Neural progenitor cell (in vitro differentiated cells): ENCODE measurements around the gene SSX2IP. TPM values are rescaled to one million over a fixed set of nuclear protein-coding genes. Genes with fewer than 3 reads are reported as not detected.

Experiments
- DNase-seq: peaks from one replicate; pipeline ENCODE4 v3.0.0-alpha.2; 2016; ENCODE audit warnings: low spot score
- H2AFZ ChIP-seq: fragments of 200-600 bp; sonication (generic); replicated peaks from 2 replicates; pipeline ENCODE4 v1.6.1; 2016; ENCODE audit warnings: antibody characterized with exemption
- H3F3A ChIP-seq: fragments of 200-600 bp; sonication (generic); 2 replicates; pipeline ENCODE4 v1.6.1; 2016; ENCODE audit warnings: antibody characterized with exemption, low read depth
- H3K27ac ChIP-seq: fragments of 200-600 bp; sonication (generic); 2 replicates; pipeline ENCODE4 v1.5.1; 2016; ENCODE audit warnings: mild to moderate bottlenecking
- H3K27me3 ChIP-seq: fragments of 200-600 bp; sonication (generic); 2 replicates; pipeline ENCODE4 v1.6.1; 2016; ENCODE audit warnings: mild to moderate bottlenecking, moderate library complexity
- H3K36me3 ChIP-seq: fragments of 200-600 bp; sonication (generic); 2 replicates; pipeline ENCODE4 v1.5.1; 2016
- H3K4me1 ChIP-seq: fragments of 200-600 bp; sonication (generic); 2 replicates; pipeline ENCODE4 v1.6.1; 2016; ENCODE audit warnings: mixed run types
- H3K4me2 ChIP-seq: fragments of 200-600 bp; sonication (generic); 2 replicates; pipeline ENCODE4 v1.6.1; 2016
- H3K4me3 ChIP-seq: fragments of 200-600 bp; sonication (generic); 2 replicates; pipeline ENCODE4 v1.5.1; 2016
- H3K79me2 ChIP-seq: fragments of 200-600 bp; sonication (generic); 2 replicates; pipeline ENCODE4 v1.6.1; 2016; ENCODE audit warnings: low read depth
- H3K9ac ChIP-seq: fragments of 200-600 bp; sonication (generic); 2 replicates; pipeline ENCODE4 v1.6.1; 2016
- H3K9me3 ChIP-seq: fragments of 200-600 bp; sonication (generic); 2 replicates; pipeline ENCODE4 v1.5.1; 2016; ENCODE audit warnings: low read depth
- H4K20me1 ChIP-seq: fragments of 200-600 bp; sonication (generic); 2 replicates; pipeline ENCODE4 v1.6.1; 2016; ENCODE audit warnings: low read depth
- H3K27ac Mint-ChIP-seq: 3 replicates; pipeline ENCODE4 v1.8.0; 2021; ENCODE audit warnings: mixed read lengths
- H3K27me3 Mint-ChIP-seq: 2 replicates; pipeline ENCODE4 v1.8.0; 2022; ENCODE audit warnings: low read depth, mild to moderate bottlenecking, inconsistent platforms, moderate library complexity, mixed read lengths; ENCODE audit not compliant: insufficient read depth
- H3K36me3 Mint-ChIP-seq: 3 replicates; pipeline ENCODE4 v1.8.0; 2021; ENCODE audit warnings: mixed read lengths
- H3K4me1 Mint-ChIP-seq: 3 replicates; pipeline ENCODE4 v1.8.0; 2021; ENCODE audit warnings: mixed read lengths
- H3K4me3 Mint-ChIP-seq: 3 replicates; pipeline ENCODE4 v1.8.0; 2021; ENCODE audit warnings: mild to moderate bottlenecking, moderate library complexity, mixed read lengths
- H3K9me3 Mint-ChIP-seq: 3 replicates; pipeline ENCODE4 v1.8.0; 2020; ENCODE audit warnings: mixed read lengths
- CTCF ChIP-seq: fragments of 200-600 bp; sonication (generic); IDR thresholded peaks from 2 replicates; pipeline ENCODE4 v1.5.1; 2017; ENCODE audit warnings: antibody characterized with exemption, mild to moderate bottlenecking
- EZH2 ChIP-seq: fragments of 200-600 bp; sonication (generic); IDR thresholded peaks from 2 replicates; pipeline ENCODE4 v1.6.1; 2017; ENCODE audit warnings: antibody characterized with exemption, mild to moderate bottlenecking, moderate library complexity
- EZH2phosphoT487 ChIP-seq: fragments of 200-600 bp; sonication (generic); IDR thresholded peaks from 2 replicates; pipeline ENCODE4 v1.6.1; 2017; ENCODE audit warnings: antibody characterized with exemption
- total RNA-seq: library from RNA; depleted of rRNA; stranded (reverse); fragments of >200 nt; gene quantifications from 2 replicates; pipeline ENCODE4 v1.2.3, GENCODE V29; 2015; ENCODE audit warnings: low replicate concordance

SSX2IP gene
- total RNA-seq, 1 donor from 2014 or later, result 54.1 TPM

- Histone ChIP-seq H3K27me3 (no peaks in the 10 kb centered on the region), H4K20me1 (no peaks in the 10 kb centered on the region), H3K4me1 (peaks cover 26% of the 10 kb centered on the region), H3K79me2 (no peaks in the 10 kb centered on the region), H3K36me3 (no peaks in the 10 kb centered on the region), H3K4me2 (no peak overlapping the region), H2AFZ (no peak overlapping the region), H3F3A (no peaks in the 10 kb centered on the region), H3K9ac (no peak overlapping the region), H3K27ac (no peak overlapping the region), H3K9me3 (no peaks in the 10 kb centered on the region), H3K4me3 (no peak overlapping the region)
- TF ChIP-seq EZH2phosphoT487, result no peak
- no peak for TF ChIP-seq EZH2
- Mint-ChIP-seq H3K9me3 (no peaks in the 10 kb centered on the region), H3K4me1 (no peaks in the 10 kb centered on the region), H3K4me3 (no peak overlapping the region), H3K27ac (no peak overlapping the region), H3K27me3 (no peaks in the 10 kb centered on the region), H3K36me3 (no peaks in the 10 kb centered on the region)
- no peak for DNase-seq
Measured at GRCh38 chr1:84700070-84700469, 9.8 kb upstream of the SSX2IP start.

- TF ChIP-seq EZH2 (no peak), EZH2phosphoT487 (no peak), CTCF (no peak)
- H3K9ac ChIP-seq, result no peak overlapping the region
- H2AFZ ChIP-seq, result no peak overlapping the region
- H3K4me1 ChIP-seq, result peaks cover 14% of the 10 kb centered on the region
- no peaks in the 10 kb centered on the region for H3K27me3 ChIP-seq
- Mint-ChIP-seq H3K27ac (no peak overlapping the region), H3K9me3 (peaks cover 4% of the 10 kb centered on the region), H3K36me3 (no peaks in the 10 kb centered on the region), H3K4me1 (no peaks in the 10 kb centered on the region), H3K4me3 (no peak overlapping the region), H3K27me3 (no peaks in the 10 kb centered on the region)
- no peaks in the 10 kb centered on the region for H3K9me3 ChIP-seq
- no peaks in the 10 kb centered on the region for H3K79me2 ChIP-seq
- no peak for DNase-seq
- H3K36me3 ChIP-seq, result no peaks in the 10 kb centered on the region
- no peak overlapping the region for H3K4me3 ChIP-seq
- H3K27ac ChIP-seq, result no peak overlapping the region
- no peak overlapping the region for H3K4me2 ChIP-seq
- no peaks in the 10 kb centered on the region for H4K20me1 ChIP-seq
- no peaks in the 10 kb centered on the region for H3F3A ChIP-seq
Measured at GRCh38 chr1:84698151-84699110, 8.2 kb upstream of the SSX2IP start.

DNA sequence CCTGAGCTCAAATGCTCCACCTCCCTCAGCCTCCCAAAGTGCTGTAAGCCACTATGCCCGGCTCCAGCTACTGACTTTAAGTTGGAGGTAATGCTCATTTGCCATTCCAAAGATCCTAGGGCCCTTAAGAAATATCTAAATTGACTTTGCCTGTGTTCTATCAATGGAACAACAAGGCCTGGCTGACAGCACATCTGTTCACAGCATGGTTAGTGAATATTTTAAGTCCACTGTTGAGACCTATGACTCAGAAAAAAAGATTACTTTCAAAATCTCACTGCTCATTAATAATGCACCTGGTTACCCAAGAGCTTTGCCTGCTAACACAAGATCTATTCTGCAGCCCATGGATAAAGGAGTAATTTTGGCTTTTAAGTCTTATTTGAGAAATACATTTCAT is 3.5 kb upstream of the SSX2IP start:
- H3K27me3 Mint-ChIP-seq, result peaks cover 2% of the 10 kb centered on the region
- H3K4me3 Mint-ChIP-seq, result no peak overlapping the region
- peaks cover 4% of the 10 kb centered on the region for H3K9me3 Mint-ChIP-seq
- Histone ChIP-seq H2AFZ (no peak overlapping the region), H3K9me3 (no peaks in the 10 kb centered on the region), H3K4me3 (no peak overlapping the region), H3K27me3 (no peaks in the 10 kb centered on the region), H4K20me1 (peaks cover 7% of the 10 kb centered on the region), H3K27ac (no peak overlapping the region), H3K4me2 (no peak overlapping the region), H3K79me2 (peaks cover 9% of the 10 kb centered on the region), H3K4me1 (peaks cover 16% of the 10 kb centered on the region), H3F3A (peaks cover 24% of the 10 kb centered on the region), H3K36me3 (no peaks in the 10 kb centered on the region), H3K9ac (no peak overlapping the region)
- TF ChIP-seq CTCF (no peak), EZH2phosphoT487 (no peak), EZH2 (no peak)
- no peak overlapping the region for H3K27ac Mint-ChIP-seq
- peaks cover 16% of the 10 kb centered on the region for H3K4me1 Mint-ChIP-seq
- no peak for DNase-seq
- H3K36me3 Mint-ChIP-seq, result no peaks in the 10 kb centered on the region

DNA sequence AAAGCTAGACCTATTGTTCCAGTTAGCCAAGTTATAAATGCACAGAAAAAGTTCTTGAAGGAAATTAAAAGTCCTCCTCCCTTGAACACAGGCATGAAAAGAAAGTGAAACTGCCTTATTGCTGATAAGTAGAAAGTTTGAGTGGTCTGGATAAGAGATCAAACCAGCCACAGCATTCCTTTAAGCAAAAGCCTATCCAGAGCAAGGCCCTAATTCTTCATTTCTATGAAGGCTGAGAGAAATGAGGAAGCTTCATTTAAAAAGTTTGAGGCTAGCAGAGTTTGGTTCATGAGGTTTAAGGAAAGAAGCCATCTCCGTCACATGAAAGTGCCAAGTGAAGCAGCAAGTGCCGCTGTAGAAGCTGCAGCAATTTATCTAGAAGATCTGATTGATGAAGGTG is 2.7 kb upstream of the SSX2IP start:
- H3K9me3 ChIP-seq, result no peaks in the 10 kb centered on the region
- H3F3A ChIP-seq, result peaks cover 27% of the 10 kb centered on the region
- no peaks in the 10 kb centered on the region for H3K36me3 ChIP-seq
- H4K20me1 ChIP-seq, result peaks cover 14% of the 10 kb centered on the region
- Mint-ChIP-seq H3K27me3 (peaks cover 2% of the 10 kb centered on the region), H3K36me3 (no peaks in the 10 kb centered on the region), H3K27ac (no peak overlapping the region), H3K4me1 (peaks cover 19% of the 10 kb centered on the region), H3K9me3 (peaks cover 4% of the 10 kb centered on the region), H3K4me3 (no peak overlapping the region)
- no peak overlapping the region for H3K27ac ChIP-seq
- DNase-seq, result no peak
- H3K4me3 ChIP-seq, result no peak overlapping the region
- H3K9ac ChIP-seq, result no peak overlapping the region
- peaks cover 24% of the 10 kb centered on the region for H3K4me1 ChIP-seq
- no peak overlapping the region for H3K4me2 ChIP-seq
- H2AFZ ChIP-seq, result no peak overlapping the region
- H3K79me2 ChIP-seq, result peaks cover 17% of the 10 kb centered on the region
- H3K27me3 ChIP-seq, result no peaks in the 10 kb centered on the region
- TF ChIP-seq CTCF (no peak), EZH2phosphoT487 (no peak), EZH2 (no peak)
